HCT116 (cell line): ENCODE measurements around the gene CDK4. TPM values are rescaled to one million over a fixed set of nuclear protein-coding genes. Genes with fewer than 3 reads are reported as not detected.

Source experiments
- ATAC-seq: fragments of 200-7000 bp; cut with Tn5 transposase; 2 replicates; pipeline ENCODE4 v1.9.1; 2020; ENCODE audit warnings: mild to moderate bottlenecking, moderate library complexity
- BruUV-seq: library from RNA; stranded (reverse); fragments of 400-500 nt; replicated peaks from 2 replicates; lab custom pipeline; 2021; lab: Mats Ljungman, UMichigan
- CTCF ChIA-PET: fragments of 300-600 bp; sonication (Branson Sonifier 250); formaldehyde crosslinking; loops from one replicate; lab custom pipeline; 2021; ENCODE audit warnings: antibody characterized with exemption; lab: Charles Lee
- POLR2A ChIA-PET: fragments of 300-600, 350-600 bp; sonication (Branson Sonifier 250); formaldehyde crosslinking; loops from one replicate; lab custom pipeline; 2021; ENCODE audit warnings: antibody characterized with exemption; lab: Charles Lee
- RAD21 ChIA-PET, 2 experiments: fragments of 300-600 bp; sonication (Branson Sonifier 250); formaldehyde crosslinking; loops; one replicate each; lab custom pipeline; 2023; ENCODE audit warnings: low total read pairs in 2 of 2; ENCODE audit not compliant: uncharacterized antibody in 2 of 2, unreplicated experiment in 2 of 2, low non-redundant PET in 1 of 2; lab: Charles Lee
- DNase-seq: peaks from one replicate; pipeline ENCODE4 v3.0.0-alpha.2; 2010; ENCODE audit warnings: low read depth, low spot score
- H2AFZ ChIP-seq: fragments of 200-600 bp; shearing (Covaris generic), sonication (generic); 2 replicates; pipeline ENCODE4 v1.6.1; 2017; ENCODE audit warnings: low read depth, mixed run types, mixed read lengths, antibody characterized with exemption, low read length; ENCODE audit not compliant: poor library complexity, severe bottlenecking
- H3K27ac ChIP-seq: 2 replicates; pipeline ENCODE4 v1.5.1; 2012; ENCODE audit warnings: low read depth, low read length
- H3K27me3 ChIP-seq: fragments of 200-600 bp; sonication (generic); 2 replicates; pipeline ENCODE4 v1.6.1; 2016; ENCODE audit warnings: mixed run types, low read length, mixed read lengths; ENCODE audit not compliant: insufficient read depth
- H3K36me3 ChIP-seq, 2 experiments: fragments of 200-500 bp in 1 of 2; fragments of 200-600 bp in 1 of 2; sonication (Bioruptor generic) in 1 of 2; sonication (generic) in 1 of 2; 2 replicates each; pipeline versions ENCODE4 v1.5.1 to v1.6.1; 2014 to 2016; ENCODE audit warnings: low read length in 2 of 2, inconsistent platforms in 1 of 2, mixed read lengths in 1 of 2, mixed run types in 1 of 2; ENCODE audit not compliant: insufficient read depth in 2 of 2, control insufficient read depth in 1 of 2
- H3K4me1 ChIP-seq, 2 experiments: fragments of 200-600 bp in 1 of 2; sonication (generic) in 1 of 2; 2 replicates each; pipeline versions ENCODE4 v1.5.1 to v1.6.1; 2012 to 2017; ENCODE audit warnings: low read length in 2 of 2, inconsistent platforms in 1 of 2, mild to moderate bottlenecking in 1 of 2, mixed read lengths in 1 of 2, mixed run types in 1 of 2, moderate library complexity in 1 of 2; ENCODE audit not compliant: insufficient read depth in 2 of 2, control insufficient read depth in 1 of 2
- H3K4me2 ChIP-seq: fragments of 200-600 bp; sonication (generic); 2 replicates; pipeline ENCODE4 v1.6.1; 2017; ENCODE audit warnings: mixed run types, low read length, mixed read lengths
- H3K4me3 ChIP-seq, 2 experiments: fragments of 200-600 bp in 1 of 2; sonication (generic) in 1 of 2; replicated peaks in 1 of 2; 2 replicates each; pipeline ENCODE4 v1.5.1; 2011 to 2016; ENCODE audit warnings: low read length in 2 of 2, control low read depth in 1 of 2, low read depth in 1 of 2, mild to moderate bottlenecking in 1 of 2, mixed read lengths in 1 of 2, mixed run types in 1 of 2
- H3K79me2 ChIP-seq: fragments of 200-600 bp; sonication (generic); 2 replicates; pipeline ENCODE4 v1.6.1; 2017; ENCODE audit warnings: mild to moderate bottlenecking, mixed run types, low read length, moderate library complexity, mixed read lengths; ENCODE audit not compliant: insufficient read depth
- H3K9ac ChIP-seq: fragments of 200-600 bp; sonication (generic); 2 replicates; pipeline ENCODE4 v1.6.1; 2016; ENCODE audit warnings: low read length, mixed read lengths
- H3K9me2 ChIP-seq: fragments of 200-600 bp; sonication (generic), shearing (Covaris generic); 2 replicates; pipeline ENCODE4 v1.6.1; 2017; ENCODE audit warnings: mixed run types, mild to moderate bottlenecking, moderate library complexity; ENCODE audit not compliant: insufficient read depth
- H3K9me3 ChIP-seq, 2 experiments: fragments of 200-500 bp in 1 of 2; fragments of 200-600 bp in 1 of 2; sonication (Bioruptor generic) in 1 of 2; sonication (generic) in 1 of 2; 2 replicates each; pipeline ENCODE4 v1.6.1; 2014 to 2017; ENCODE audit warnings: low read length in 2 of 2, mixed read lengths in 2 of 2, inconsistent platforms in 1 of 2, low read depth in 1 of 2, mild to moderate bottlenecking in 1 of 2, mixed run types in 1 of 2, moderate library complexity in 1 of 2; ENCODE audit not compliant: control insufficient read depth in 1 of 2, insufficient read depth in 1 of 2
- H4K20me1 ChIP-seq: fragments of 200-600 bp; sonication (generic), shearing (Covaris generic); 2 replicates; pipeline ENCODE4 v1.6.1; 2017; ENCODE audit warnings: mixed run types, mild to moderate bottlenecking, moderate library complexity; ENCODE audit not compliant: insufficient read depth
- ATF3 ChIP-seq: IDR thresholded peaks from 2 replicates; pipeline ENCODE4 v1.6.1; 2012
- ELF1 ChIP-seq: IDR thresholded peaks from 2 replicates; pipeline ENCODE4 v1.6.1; 2012; ENCODE audit warnings: low read depth, borderline replicate concordance
- EZH2phosphoT487 ChIP-seq: fragments of 200-600 bp; IDR thresholded peaks from 2 replicates; pipeline ENCODE4 v1.6.1; 2018; ENCODE audit warnings: antibody characterized with exemption, borderline replicate concordance
- FOSL1 ChIP-seq: IDR thresholded peaks from 2 replicates; pipeline ENCODE4 v1.6.1; 2012; ENCODE audit warnings: low read depth
- POLR2A ChIP-seq: IDR thresholded peaks from 2 replicates; pipeline ENCODE4 v1.7.0; 2011; ENCODE audit warnings: borderline replicate concordance; ENCODE audit not compliant: insufficient read depth, insufficient read length; ENCODE audit errors: extremely low read depth
- RAD21 ChIP-seq: IDR thresholded peaks from 2 replicates; pipeline ENCODE4 v1.6.1; 2012; ENCODE audit warnings: low read depth, mild to moderate bottlenecking
- REST ChIP-seq: IDR thresholded peaks from 2 replicates; pipeline ENCODE4 v1.6.1; 2012; ENCODE audit warnings: low read depth
- SP1 ChIP-seq: IDR thresholded peaks from 2 replicates; pipeline ENCODE4 v1.6.1; 2012; ENCODE audit warnings: low read depth
- SRF ChIP-seq: IDR thresholded peaks from 2 replicates; pipeline ENCODE4 v1.6.1; 2012; ENCODE audit warnings: low read depth
- TCF7L2 ChIP-seq: IDR thresholded peaks from 2 replicates; pipeline ENCODE4 v1.7.0; 2011; ENCODE audit warnings: borderline replicate concordance, inconsistent platforms; ENCODE audit not compliant: insufficient read depth, insufficient read length; ENCODE audit errors: extremely low read depth
- YY1 ChIP-seq: IDR thresholded peaks from 2 replicates; pipeline ENCODE4 v1.6.1; 2011; ENCODE audit warnings: low read length, low read depth, moderate library complexity, mild to moderate bottlenecking; ENCODE audit not compliant: insufficient replicate concordance; ENCODE audit errors: extremely low read depth
- ZBTB33 ChIP-seq: IDR thresholded peaks from 2 replicates; pipeline ENCODE4 v1.6.1; 2011; ENCODE audit warnings: mild to moderate bottlenecking, low read length, moderate library complexity; ENCODE audit not compliant: insufficient replicate concordance; ENCODE audit errors: extremely low read depth
- ZFX ChIP-seq: fragments of 450-650 bp; IDR thresholded peaks from 2 replicates; pipeline ENCODE4 v1.6.1; 2017
- ZNF274 ChIP-seq: fragments of 200-500 bp; sonication (Bioruptor generic); IDR thresholded peaks from 2 replicates; pipeline ENCODE4 v1.6.1; 2014; ENCODE audit warnings: mild to moderate bottlenecking, low read depth, low read length, inconsistent platforms
- intact Hi-C: fragments of 100-400 bp; cut with micrococcal nuclease; formaldehyde crosslinking; loops from 2 replicates; pipeline ENCODE4 v1.10.0; 2022
- total RNA-seq: library from RNA; stranded (reverse); gene quantifications from one replicate; pipeline ENCODE4 v1.2.1, GENCODE V29; 2021; ENCODE audit not compliant: unreplicated experiment

The CDK4 gene
- total RNA-seq, 1 experiment from 2014 or later: 206 TPM

- TF ChIP-seq REST (no peak), FOSL1 (no peak)
- TF ChIP-seq, all 23 proteins: peak for 0
Observed at GRCh38 chr12:57781244-57781643, 29.1 kb upstream of the CDK4 start (continued).

- no TSS peak for BruUV-seq
- Histone ChIP-seq H3K9me2 (no peaks in the 10 kb centered on the region), H3K4me2 (no peak overlapping the region), H3K36me3 (peaks cover 0 to under 1% of the 10 kb centered on the region in 2 experiments; a peak in 1 of 4 replicates), H3K79me2 (peaks cover 27% of the 10 kb centered on the region), H4K20me1 (no peaks in the 10 kb centered on the region), H2AFZ (no peak overlapping the region), H3K9ac (no peak overlapping the region), H3K4me3 (no peak overlapping the region), H3K27ac (no peak overlapping the region), H3K27me3 (no peaks in the 10 kb centered on the region), H3K9me3 (no peaks in the 10 kb centered on the region), H3K4me1 (peaks cover 6 to 10% of the 10 kb centered on the region in 2 experiments)
- ChIA-PET POLR2A (interaction anchor here (0.8 to 1.7 kb wide), 3 partner anchors 8 to 14 kb away, joined by 3 to 5 read pairs (median 3); partner anchors contain the start of genes CYP27B1, EEF1AKMT3 and METTL1), RAD21 (interaction anchor here in 1 of 2 experiments (0.7 kb wide), 1 partner anchor 10 kb away, joined by 3 read pairs; no protein-coding TSS in a partner anchor), CTCF (interaction anchor here (1.3 kb wide), 1 partner anchor 21 kb away, joined by 3 read pairs; no protein-coding TSS in a partner anchor)
- DNase-seq (no peak), ATAC-seq (no peak)
- intact Hi-C loops: no loop called here
- no peak for TF ChIP-seq ZBTB33
- TF ChIP-seq YY1: no peak
- TF ChIP-seq ELF1: no peak
- no peak for TF ChIP-seq TCF7L2
- TF ChIP-seq EZH2phosphoT487: no peak
- TF ChIP-seq ATF3: no peak
- TF ChIP-seq SRF: no peak
- TF ChIP-seq ZNF274: no peak
- no peak for TF ChIP-seq POLR2A
- TF ChIP-seq REST: no peak
- TF ChIP-seq ZFX: no peak
- no peak for TF ChIP-seq RAD21
- TF ChIP-seq SP1: no peak
Observed at GRCh38 chr12:57780284-57780897, 28.3 kb upstream of the CDK4 start.
